A549 treated with AZD2906 at 1 μM for 4 hours (cell line): ENCODE results near the gene CCND3. TPM values are rescaled to one million over a fixed set of nuclear protein-coding genes. Genes with fewer than 3 reads are reported as not detected.

Source experiments
- total RNA-seq: library from RNA; stranded (reverse); fragments of 200-300 nt; extraction: Qiagen RNA extraction; gene quantifications from 5 replicates; pipeline ENCODE4 v1.2.3, GENCODE V29; 2022

The CCND3 gene
- total RNA-seq: 113 to 169 TPM (median 147 TPM) in 5 replicates

DNA sequence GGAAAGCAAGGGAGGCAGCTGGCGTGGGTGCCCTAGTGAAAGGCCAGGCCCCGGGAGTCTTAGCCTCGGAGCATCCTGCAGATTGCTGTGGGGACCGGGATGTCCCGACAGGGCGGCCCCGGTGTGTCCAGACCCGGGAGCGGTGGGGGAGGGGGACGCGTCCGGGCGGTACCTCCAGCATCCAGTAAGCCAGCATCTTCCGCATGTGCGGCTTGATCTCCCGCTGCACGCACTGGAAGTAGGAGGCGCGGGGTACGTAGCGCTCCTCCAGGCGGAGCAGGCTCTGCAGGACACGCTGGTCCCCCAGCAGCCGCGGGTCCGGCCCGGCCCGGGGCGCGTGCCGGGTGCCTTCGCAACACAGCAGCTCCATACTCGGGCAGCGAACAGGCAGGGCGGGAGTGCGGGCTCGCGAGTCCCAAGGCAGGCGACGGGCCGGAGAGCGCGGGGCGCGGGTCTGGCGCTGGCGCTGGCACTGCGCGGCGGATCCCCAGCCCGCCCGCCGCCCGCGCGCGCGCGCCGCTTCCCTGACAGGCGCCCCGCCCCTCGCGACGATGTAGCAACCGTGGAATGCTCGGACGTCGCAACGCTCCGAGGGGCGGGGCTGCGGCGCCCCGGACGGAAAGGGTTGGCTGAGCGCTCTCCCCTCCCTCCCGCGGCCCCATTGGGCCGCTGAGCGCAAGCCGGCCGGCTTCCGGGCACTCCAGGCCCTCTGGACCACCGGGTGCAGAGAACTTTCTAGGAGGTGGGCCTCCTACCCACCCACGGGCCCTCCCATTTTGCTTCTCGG, at the start of gene CCND3:
TSS of gene CCND3 (minus strand) at position 529 of the 787 bp plus-strand sequence. CDS start at position 370, 159 bp downstream.

GRCh38 chr6:41920921-41921711, 20.5 kb downstream of the CCND3 start, which contains the start of the genes BYSL and MED20:
Gene BYSL, plus strand, starts transcription at chr6:41921499. Its CDS starts 64 bp downstream, at chr6:41921563.
Gene MED20, minus strand, starts transcription at chr6:41921139. Its CDS starts 121 bp downstream, at chr6:41921018.

DNA sequence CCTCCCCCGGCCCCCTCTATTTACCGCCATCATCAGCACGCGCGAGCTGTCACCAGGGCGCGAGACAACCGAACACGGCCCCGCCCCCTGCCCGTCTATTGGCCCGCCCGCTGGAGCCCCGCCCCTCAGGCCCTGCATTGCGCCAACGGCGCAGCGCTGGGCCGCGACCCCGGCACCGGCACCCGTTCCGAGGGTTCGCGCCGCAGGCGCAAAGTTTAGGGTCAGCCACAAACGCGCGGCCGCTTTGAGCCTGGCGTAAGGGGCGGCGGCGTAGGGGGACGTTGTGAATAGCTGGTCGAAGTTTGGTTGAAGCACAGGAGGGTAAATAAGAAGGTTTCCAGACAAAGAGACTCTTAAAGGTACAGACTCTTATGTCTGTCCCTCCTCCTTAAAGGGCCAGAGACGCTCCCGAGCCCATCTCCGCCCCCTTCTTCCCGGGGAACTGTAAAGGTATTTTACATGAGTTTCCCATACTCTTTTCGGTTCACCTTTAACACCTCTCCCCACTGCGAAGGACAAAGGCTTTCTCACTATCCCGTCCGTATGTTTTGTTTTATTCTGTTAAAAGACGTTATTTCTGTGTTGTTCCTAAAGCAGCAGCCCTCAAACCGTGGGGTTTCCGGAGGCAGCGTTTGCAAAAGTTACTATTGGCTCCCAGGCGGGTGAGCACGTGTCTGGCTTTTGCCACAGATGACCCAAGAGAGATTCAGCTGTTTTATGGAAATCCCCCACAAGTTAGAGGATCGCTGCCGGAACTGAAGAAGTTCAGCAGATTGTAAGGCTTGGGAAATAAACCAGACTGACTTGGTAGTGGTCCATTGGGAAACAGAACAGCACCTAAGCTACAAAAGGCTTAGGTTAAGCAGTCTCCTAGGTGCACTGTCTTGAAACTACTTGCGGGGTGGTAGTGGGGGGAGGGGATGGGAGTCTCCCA, 46.0 kb downstream of the CCND3 start, which contains the start of gene USP49:
TSS of gene USP49 (minus strand) at position 76 of the 934 bp plus-strand sequence. CDS start 88,392 bp downstream, outside the sequence.

Other genes with a start within 250 kb of the CCND3 start
- gene TFEB, start 206.2 kb downstream of the CCND3 start, total RNA-seq: 7.7 to 13.2 TPM (median 11.7 TPM) in 5 replicates
- 0.09 to 0.38 TPM (median 0.16 TPM) in 5 replicates for gene PGC, start 194.4 kb downstream of the CCND3 start, total RNA-seq
- gene FRS3, start 161.9 kb downstream of the CCND3 start, total RNA-seq: 2.2 to 3.1 TPM (median 2.8 TPM) in 5 replicates
- 0.74 to 1.7 TPM (median 0.76 TPM) in 5 replicates for gene PRICKLE4, start 161.0 kb downstream of the CCND3 start, total RNA-seq
- gene TOMM6, start 154.1 kb downstream of the CCND3 start, total RNA-seq: 282 to 306 TPM (median 287 TPM) in 5 replicates
- 0.90 to 1.2 TPM (median 1.1 TPM) in 5 replicates for gene USP49, start 46.4 kb downstream of the CCND3 start, total RNA-seq
- gene MED20, start 20.7 kb downstream of the CCND3 start, total RNA-seq: 11.8 to 18.5 TPM (median 14.9 TPM) in 5 replicates
- gene BYSL, start 20.3 kb downstream of the CCND3 start, total RNA-seq: 37.0 to 47.6 TPM (median 39.2 TPM) in 5 replicates
- gene TAF8, start 108.7 kb upstream of the CCND3 start, total RNA-seq: 12.1 to 15.7 TPM (median 13.5 TPM) in 5 replicates
- gene C6orf132, start 200.8 kb upstream of the CCND3 start, total RNA-seq: 3.4 to 4.0 TPM (median 3.9 TPM) in 5 replicates
- not detected in 5 replicates for gene GUCA1A, start 231.6 kb upstream of the CCND3 start, total RNA-seq